H1 (cell line): Measurements from ENCODE around the gene EPRS1. TPM values are rescaled to one million over a fixed set of nuclear protein-coding genes. Genes with fewer than 3 reads are reported as not detected.

Experiments
- CTCF ChIA-PET: fragments of 300-600 bp; sonication (Branson Sonifier 250); formaldehyde crosslinking; loops from one replicate; lab custom pipeline; 2021; ENCODE audit not compliant: partially characterized antibody; lab: Charles Lee
- POLR2A ChIA-PET: fragments of 300-600 bp; sonication (Branson Sonifier 250); formaldehyde crosslinking; loops from one replicate; lab custom pipeline; 2021; ENCODE audit warnings: inconsistent platforms; ENCODE audit not compliant: partially characterized antibody; lab: Charles Lee
- DNase-seq, 2 experiments: peaks; one replicate each; pipeline versions ENCODE4 v3.0.0 to v3.0.0-alpha.2; 2010 to 2022; ENCODE audit warnings: low spot score in 2 of 2, low read depth in 1 of 2, mixed read lengths in 1 of 2
- FAIRE-seq: peaks from 2 replicates; lab custom pipeline; 2011; peaks lifted over from hg19 to GRCh38; lab: Jason Lieb, UNC
- H2AFZ ChIP-seq: 2 replicates; pipeline ENCODE4 v1.8.1; 2012; ENCODE audit warnings: low read length, inconsistent platforms
- H2AK5ac ChIP-seq: 2 replicates; pipeline ENCODE4 v1.6.1; 2013; ENCODE audit warnings: low read depth, low read length
- H2BK120ac ChIP-seq: replicated peaks from 2 replicates; pipeline ENCODE3; 2013; ENCODE audit warnings: low read depth, low read length, inconsistent platforms
- H2BK12ac ChIP-seq: 2 replicates; pipeline ENCODE4 v1.6.1; 2013; ENCODE audit warnings: low read depth, low read length
- H2BK15ac ChIP-seq: 2 replicates; pipeline ENCODE4 v1.6.1; 2013; ENCODE audit warnings: low read length
- H2BK20ac ChIP-seq: 2 replicates; pipeline ENCODE4 v1.6.1; 2013; ENCODE audit warnings: low read length
- H2BK5ac ChIP-seq: 2 replicates; pipeline ENCODE4 v1.6.1; 2013; ENCODE audit warnings: low read depth, low read length
- H3K14ac ChIP-seq: 2 replicates; pipeline ENCODE4 v1.6.1; 2013; ENCODE audit warnings: inconsistent platforms; ENCODE audit not compliant: insufficient read length
- H3K18ac ChIP-seq: 2 replicates; pipeline ENCODE4 v1.6.1; 2013; ENCODE audit warnings: low read length; ENCODE audit errors: extremely low read depth
- H3K23ac ChIP-seq: 2 replicates; pipeline ENCODE4 v1.6.1; 2013; ENCODE audit warnings: inconsistent platforms; ENCODE audit not compliant: insufficient read length
- H3K23me2 ChIP-seq: 2 replicates; pipeline ENCODE4 v1.6.1; 2013; ENCODE audit warnings: low read depth, low read length
- H3K27ac ChIP-seq: 2 replicates; pipeline ENCODE4 v1.6.1; 2011; ENCODE audit warnings: low read depth, low read length, inconsistent platforms
- H3K27me3 ChIP-seq, 4 experiments: replicated peaks in 1 of 4; 1 replicate in 1 of 4; 2 replicates in 3 of 4; pipeline versions ENCODE4 v1.6.1 to v1.8.1; 2011 to 2013; ENCODE audit warnings: low read length in 3 of 4, mild to moderate bottlenecking in 3 of 4, inconsistent platforms in 2 of 4, mixed read lengths in 2 of 4, moderate library complexity in 1 of 4; ENCODE audit not compliant: control insufficient read depth in 3 of 4, insufficient read depth in 3 of 4; ENCODE audit errors: extremely low read depth in 1 of 4
- H3K36me3 ChIP-seq, 4 experiments: 2 replicates each; pipeline versions ENCODE4 v1.6.1 to v1.8.1; 2011 to 2013; ENCODE audit warnings: mild to moderate bottlenecking in 4 of 4, low read length in 3 of 4, moderate library complexity in 2 of 4, control low read depth in 1 of 4, inconsistent platforms in 1 of 4; ENCODE audit not compliant: insufficient read depth in 4 of 4, control insufficient read depth in 2 of 4
- H3K4ac ChIP-seq: replicated peaks from 2 replicates; pipeline ENCODE3; 2013; ENCODE audit warnings: low read length, low read depth, mixed read lengths, inconsistent platforms; ENCODE audit not compliant: insufficient read length
- H3K4me1 ChIP-seq, 4 experiments: replicated peaks in 1 of 4; 1 replicate in 1 of 4; 2 replicates in 3 of 4; pipeline versions ENCODE4 v1.6.1 to v1.8.1; 2011 to 2013; ENCODE audit warnings: low read length in 3 of 4, inconsistent platforms in 2 of 4, mixed read lengths in 1 of 4; ENCODE audit not compliant: insufficient read depth in 4 of 4, control insufficient read depth in 3 of 4
- H3K4me2 ChIP-seq, 2 experiments: 2 replicates each; pipeline versions ENCODE4 v1.6.1 to v1.8.1; 2011 to 2013; ENCODE audit warnings: low read depth in 2 of 2, low read length in 2 of 2, control low read depth in 1 of 2, inconsistent platforms in 1 of 2, mild to moderate bottlenecking in 1 of 2; ENCODE audit not compliant: insufficient read depth in 1 of 2
- H3K4me3 ChIP-seq, 4 experiments: fragments of 200-600, 300-600 bp in 1 of 4; sonication (generic), shearing (Covaris generic), sonication (Bioruptor Twin) in 1 of 4; 2 replicates each; pipeline versions ENCODE4 v1.5.1 to v1.8.1; 2011 to 2016; ENCODE audit warnings: low read length in 4 of 4, low read depth in 3 of 4, control low read depth in 2 of 4, inconsistent platforms in 2 of 4, mild to moderate bottlenecking in 2 of 4, mixed read lengths in 1 of 4, moderate library complexity in 1 of 4; ENCODE audit not compliant: insufficient read depth in 2 of 4; ENCODE audit errors: extremely low read depth in 1 of 4
- H3K56ac ChIP-seq: replicated peaks from 2 replicates; pipeline ENCODE3; 2013; ENCODE audit warnings: low read depth, mild to moderate bottlenecking, mixed read lengths, low read length, inconsistent platforms; ENCODE audit not compliant: insufficient read length
- H3K79me1 ChIP-seq: 2 replicates; pipeline ENCODE4 v1.6.1; 2013; ENCODE audit warnings: low read depth, low read length, control low read depth
- H3K79me2 ChIP-seq, 2 experiments: 2 replicates each; pipeline versions ENCODE4 v1.6.1 to v1.8.1; 2012 to 2013; ENCODE audit warnings: low read length in 2 of 2, mild to moderate bottlenecking in 2 of 2, inconsistent platforms in 1 of 2; ENCODE audit not compliant: insufficient read depth in 2 of 2, control insufficient read depth in 1 of 2
- H3K9ac ChIP-seq, 4 experiments: replicated peaks in 1 of 4; 1 replicate in 1 of 4; 2 replicates in 3 of 4; pipeline versions ENCODE4 v1.6.1 to v1.8.1; 2011 to 2013; ENCODE audit warnings: low read depth in 3 of 4, low read length in 3 of 4, control low read depth in 2 of 4, mild to moderate bottlenecking in 2 of 4, moderate library complexity in 2 of 4, inconsistent platforms in 1 of 4; ENCODE audit errors: extremely low read depth in 1 of 4
- H3K9me3 ChIP-seq, 2 experiments: 2 replicates each; pipeline versions ENCODE4 v1.6.1 to v1.8.1; 2012 to 2013; ENCODE audit warnings: mild to moderate bottlenecking in 2 of 2, moderate library complexity in 2 of 2, control low read depth in 1 of 2, inconsistent platforms in 1 of 2, low read depth in 1 of 2, low read length in 1 of 2, mixed read lengths in 1 of 2; ENCODE audit not compliant: insufficient read depth in 2 of 2
- H4K20me1 ChIP-seq, 2 experiments: replicated peaks in 1 of 2; 2 replicates each; pipeline versions ENCODE3 to v1.8.1; 2011 to 2013; ENCODE audit warnings: inconsistent platforms in 2 of 2, low read length in 2 of 2, mild to moderate bottlenecking in 1 of 2; ENCODE audit not compliant: insufficient read depth in 2 of 2, control insufficient read depth in 1 of 2
- H4K5ac ChIP-seq: 2 replicates; pipeline ENCODE4 v1.6.1; 2013; ENCODE audit warnings: low read length, low read depth, mixed read lengths, inconsistent platforms; ENCODE audit not compliant: insufficient read length
- H4K8ac ChIP-seq: 2 replicates; pipeline ENCODE4 v1.8.0; 2013; ENCODE audit warnings: mild to moderate bottlenecking, moderate library complexity, low read length, inconsistent platforms; ENCODE audit not compliant: insufficient read depth; ENCODE audit errors: extremely low read depth
- H4K91ac ChIP-seq: replicated peaks from 2 replicates; pipeline ENCODE3; 2013; ENCODE audit warnings: low read length, mixed read lengths, inconsistent platforms; ENCODE audit not compliant: insufficient read length
- WGBS, 2 experiments: shearing (Covaris generic) in 1 of 2; methylation state at CpG; one replicate each; pipeline versions ENCODE4 v1.1.6 to v1.1.7; 2013 to 2015; ENCODE audit warnings: low lambda C conversion rate in 2 of 2, mixed read lengths in 2 of 2, inconsistent platforms in 1 of 2, low coverage in 1 of 2, missing lambda C conversion rate in 1 of 2; ENCODE audit not compliant: insufficient replicate concordance in 2 of 2, insufficient coverage in 1 of 2, insufficient read length in 1 of 2; ENCODE audit errors: extremely low coverage in 1 of 2, missing lambda C conversion rate in 1 of 2; 5-methylcytosine and 5-hydroxymethylcytosine counted together
- polyA plus RNA-seq, 7 experiments: library from polyadenylated mRNA; depleted of rRNA in 3 of 7; stranded (reverse) in 5 of 7; unstranded in 2 of 7; fragments of >200 nt in 5 of 7; fragments of 200-250 nt in 2 of 7; gene quantifications; 1 replicate in 5 of 7; 2 replicates in 1 of 7; 4 replicates in 1 of 7; pipeline versions ENCODE4 v1.2.1 to v1.2.3, GENCODE V29; 2011 to 2013; ENCODE audit warnings: missing spikeins in 2 of 7, mixed read lengths in 2 of 7
- total RNA-seq: library from RNA; stranded (reverse); fragmentation: NEBNext Ultra II Directional; extraction: Animal tissue kit (Norgen Biotek cat#: 25700); gene quantifications from 2 replicates; pipeline ENCODE4 v1.2.1, GENCODE V29; 2021

EPRS1 gene
- total and polyA plus RNA-seq, 2 of the 8 experiments (the other 6 are each of a cell fraction or from before 2014, with no cell fraction given): 38.4 to 171 TPM

- no peak for DNase-seq
- Histone ChIP-seq H2BK5ac (no peak overlapping the region), H3K4me2 (no peak overlapping the region), H3K4ac (no peak overlapping the region), H2BK120ac (no peak overlapping the region), H3K4me3 (no peak overlapping the region), H3K79me1 (no peaks in the 10 kb centered on the region; the same call in 1 of the 2 replicates), H3K27me3 (no peaks in the 10 kb centered on the region), H4K91ac (no peak overlapping the region), H3K79me2 (no peaks in the 10 kb centered on the region; a peak in 1 of 4 replicates), H3K27ac (no peak overlapping the region), H3K9ac (no peak overlapping the region), H3K9me3 (no peaks in the 10 kb centered on the region), H3K56ac (no peak overlapping the region), H2AFZ (no peak overlapping the region), H3K4me1 (no peaks in the 10 kb centered on the region), H4K20me1 (no peaks in the 10 kb centered on the region), H3K14ac (no peak overlapping the region), H2AK5ac (no peak overlapping the region), H2BK20ac (no peak overlapping the region), H3K23me2 (no peaks in the 10 kb centered on the region), H4K5ac (no peak overlapping the region), H2BK12ac (no peak overlapping the region), H3K23ac (no peak overlapping the region), H4K8ac (no peak overlapping the region), H3K36me3 (no peaks in the 10 kb centered on the region), H3K18ac (no peak overlapping the region), H2BK15ac (no peak overlapping the region)
- CTCF ChIA-PET: interaction anchor here (0.7 to 3.9 kb wide), 7 partner anchors 12 to 95 kb away, joined by 3 to 12 read pairs (median 8); no protein-coding TSS in a partner anchor
- 85% methylated on average over 1 of the region's 1 CpG; no CpG with 5 or more reads in 1 of the 2 experiments for WGBS, 2 experiments
- POLR2A ChIA-PET: no interaction called here
- FAIRE-seq: no peak
Measured at GRCh38 chr1:220084460-220084859, 38.2 kb upstream of the EPRS1 start.
